ENCODE results near the gene ADAD2.

The ADAD2 gene

GRCh38 chr16:84218956-84219355 is 28.0 kb downstream of the ADAD2 start:
- no peaks in the 10 kb centered on the region for H3K9me3 ChIP-seq (ENCODE audit: control insufficient read depth, low read depth, low read length)
- H3K9ac ChIP-seq (ENCODE audit: low read length), result no peak overlapping the region
- H3K27me3 ChIP-seq (ENCODE audit: control insufficient read depth, insufficient read depth, low read length), result no peaks in the 10 kb centered on the region
- no peaks in the 10 kb centered on the region for H3K36me3 ChIP-seq (ENCODE audit: control insufficient read depth, low read depth, low read length)
- H3K4me1 ChIP-seq (ENCODE audit: control insufficient read depth, low read depth, low read length), result peaks cover 4% of the 10 kb centered on the region
- no peak overlapping the region for H3K27ac ChIP-seq (ENCODE audit: low read length)
- H3K4me3 ChIP-seq (ENCODE audit: low read length), result no peak overlapping the region

GRCh38 chr16:84220851-84221250 is 29.9 kb downstream of the ADAD2 start:
- Histone ChIP-seq H3K9me3 (ENCODE audit: control insufficient read depth, low read depth, low read length) (no peaks in the 10 kb centered on the region), H3K4me3 (ENCODE audit: low read length) (no peak overlapping the region), H3K9ac (ENCODE audit: low read length) (no peak overlapping the region), H3K27me3 (ENCODE audit: control insufficient read depth, insufficient read depth, low read length) (no peaks in the 10 kb centered on the region), H3K27ac (ENCODE audit: low read length) (no peak overlapping the region), H3K36me3 (ENCODE audit: control insufficient read depth, low read depth, low read length) (no peaks in the 10 kb centered on the region), H3K4me1 (ENCODE audit: control insufficient read depth, low read depth, low read length) (peaks cover 4% of the 10 kb centered on the region)

GRCh38 chr16:84223456-84223855 is 32.5 kb downstream of the ADAD2 start:
- H3K36me3 ChIP-seq (ENCODE audit: control insufficient read depth, low read depth, low read length), result no peaks in the 10 kb centered on the region
- peaks cover 7% of the 10 kb centered on the region for H3K4me1 ChIP-seq (ENCODE audit: control insufficient read depth, low read depth, low read length)
- no peaks in the 10 kb centered on the region for H3K27me3 ChIP-seq (ENCODE audit: control insufficient read depth, insufficient read depth, low read length)
- H3K4me3 ChIP-seq (ENCODE audit: low read length), result no peak overlapping the region
- H3K9ac ChIP-seq (ENCODE audit: low read length), result no peak overlapping the region
- no peaks in the 10 kb centered on the region for H3K9me3 ChIP-seq (ENCODE audit: control insufficient read depth, low read depth, low read length)
- H3K27ac ChIP-seq (ENCODE audit: low read length), result no peak overlapping the region

DNA sequence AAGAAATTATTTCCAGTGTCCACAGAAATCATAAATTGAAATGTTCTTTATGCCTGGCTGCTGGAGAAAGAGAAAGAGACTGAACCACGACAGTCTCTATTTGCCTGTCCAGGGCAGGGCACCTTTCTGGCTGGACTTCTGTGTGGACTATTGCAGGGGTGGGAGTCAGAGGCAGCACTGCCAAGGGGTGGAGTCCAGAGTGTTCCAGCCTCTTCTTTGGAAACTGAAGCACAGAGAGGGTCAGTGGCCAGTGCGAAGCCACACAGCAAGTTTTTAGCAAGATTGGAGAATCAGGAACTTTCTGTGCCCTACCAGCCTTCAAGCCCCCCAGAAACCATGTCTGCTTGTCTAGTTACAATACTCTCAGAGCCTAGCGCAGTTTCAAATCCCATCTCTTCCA is 33.6 kb downstream of the ADAD2 start:
- peaks cover 4% of the 10 kb centered on the region for H3K4me1 ChIP-seq (ENCODE audit: control insufficient read depth, low read depth, low read length)
- no peaks in the 10 kb centered on the region for H3K27me3 ChIP-seq (ENCODE audit: control insufficient read depth, insufficient read depth, low read length)
- H3K27ac ChIP-seq (ENCODE audit: low read length), result no peak overlapping the region
- no peak overlapping the region for H3K9ac ChIP-seq (ENCODE audit: low read length)
- no peaks in the 10 kb centered on the region for H3K9me3 ChIP-seq (ENCODE audit: control insufficient read depth, low read depth, low read length)
- H3K4me3 ChIP-seq (ENCODE audit: low read length), result no peak overlapping the region
- no peaks in the 10 kb centered on the region for H3K36me3 ChIP-seq (ENCODE audit: control insufficient read depth, low read depth, low read length)

GRCh38 chr16:84225126-84225525 is 34.2 kb downstream of the ADAD2 start:
- Histone ChIP-seq H3K9me3 (ENCODE audit: control insufficient read depth, low read depth, low read length) (no peaks in the 10 kb centered on the region), H3K9ac (ENCODE audit: low read length) (no peak overlapping the region), H3K36me3 (ENCODE audit: control insufficient read depth, low read depth, low read length) (no peaks in the 10 kb centered on the region), H3K27ac (ENCODE audit: low read length) (no peak overlapping the region), H3K27me3 (ENCODE audit: control insufficient read depth, insufficient read depth, low read length) (no peaks in the 10 kb centered on the region), H3K4me3 (ENCODE audit: low read length) (no peak overlapping the region), H3K4me1 (ENCODE audit: control insufficient read depth, low read depth, low read length) (peaks cover 4% of the 10 kb centered on the region)

- Histone ChIP-seq H3K4me3 (ENCODE audit: low read length) (no peak overlapping the region), H3K9me3 (ENCODE audit: control insufficient read depth, low read depth, low read length) (no peaks in the 10 kb centered on the region), H3K4me1 (ENCODE audit: control insufficient read depth, low read depth, low read length) (peaks cover 4% of the 10 kb centered on the region), H3K27ac (ENCODE audit: low read length) (no peak overlapping the region), H3K9ac (ENCODE audit: low read length) (no peak overlapping the region), H3K36me3 (ENCODE audit: control insufficient read depth, low read depth, low read length) (no peaks in the 10 kb centered on the region), H3K27me3 (ENCODE audit: control insufficient read depth, insufficient read depth, low read length) (no peaks in the 10 kb centered on the region)
These were observed 34.6 kb downstream of the ADAD2 start for GRCh38 chr16:84225571-84225970.

GRCh38 chr16:84226026-84226425 is 35.1 kb downstream of the ADAD2 start:
- H3K4me1 ChIP-seq (ENCODE audit: control insufficient read depth, low read depth, low read length), result peaks cover 4% of the 10 kb centered on the region
- no peak overlapping the region for H3K9ac ChIP-seq (ENCODE audit: low read length)
- no peak overlapping the region for H3K27ac ChIP-seq (ENCODE audit: low read length)
- H3K4me3 ChIP-seq (ENCODE audit: low read length), result no peak overlapping the region
- no peaks in the 10 kb centered on the region for H3K36me3 ChIP-seq (ENCODE audit: control insufficient read depth, low read depth, low read length)
- no peaks in the 10 kb centered on the region for H3K27me3 ChIP-seq (ENCODE audit: control insufficient read depth, insufficient read depth, low read length)
- no peaks in the 10 kb centered on the region for H3K9me3 ChIP-seq (ENCODE audit: control insufficient read depth, low read depth, low read length)

GRCh38 chr16:84227548-84227947 is 36.6 kb downstream of the ADAD2 start:
- Histone ChIP-seq H3K9me3 (ENCODE audit: control insufficient read depth, low read depth, low read length) (no peaks in the 10 kb centered on the region), H3K27ac (ENCODE audit: low read length) (no peak overlapping the region), H3K36me3 (ENCODE audit: control insufficient read depth, low read depth, low read length) (no peaks in the 10 kb centered on the region), H3K4me3 (ENCODE audit: low read length) (no peak overlapping the region), H3K9ac (ENCODE audit: low read length) (no peak overlapping the region), H3K27me3 (ENCODE audit: control insufficient read depth, insufficient read depth, low read length) (no peaks in the 10 kb centered on the region), H3K4me1 (ENCODE audit: control insufficient read depth, low read depth, low read length) (peaks cover 4% of the 10 kb centered on the region)

DNA sequence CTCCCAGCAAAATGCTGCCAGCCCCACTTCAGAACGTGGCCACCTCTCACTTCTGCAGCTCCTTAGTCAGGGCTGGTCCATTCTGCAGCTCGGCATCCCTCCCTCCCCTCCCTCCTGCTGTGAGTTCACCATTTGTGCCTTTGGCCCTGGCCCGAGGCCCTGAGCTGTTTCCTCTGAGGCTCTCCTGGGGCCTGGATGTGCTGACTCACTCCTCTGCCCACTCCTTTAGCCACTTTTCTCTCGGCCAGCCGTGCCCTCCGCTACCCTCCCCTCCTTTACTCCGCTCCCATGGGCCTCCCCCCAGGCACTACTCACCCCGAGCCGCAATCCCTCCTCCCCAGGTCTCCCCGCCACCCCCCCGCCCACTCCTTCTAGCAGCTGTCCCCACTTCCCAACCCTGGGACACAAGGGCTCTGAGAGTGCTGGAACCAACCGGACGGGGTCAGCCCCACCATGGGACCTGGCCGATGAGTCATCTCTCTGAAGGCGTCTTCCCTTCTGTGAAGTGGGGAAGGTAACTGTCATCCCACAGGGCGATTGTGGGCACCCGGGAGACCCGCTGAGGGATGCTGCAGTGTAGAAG is 37.4 kb downstream of the ADAD2 start:
- Histone ChIP-seq H3K36me3 (ENCODE audit: control insufficient read depth, low read depth, low read length) (no peaks in the 10 kb centered on the region), H3K4me3 (ENCODE audit: low read length) (no peak overlapping the region), H3K27ac (ENCODE audit: low read length) (no peak overlapping the region), H3K9me3 (ENCODE audit: control insufficient read depth, low read depth, low read length) (no peaks in the 10 kb centered on the region), H3K4me1 (ENCODE audit: control insufficient read depth, low read depth, low read length) (peaks cover 4% of the 10 kb centered on the region), H3K27me3 (ENCODE audit: control insufficient read depth, insufficient read depth, low read length) (no peaks in the 10 kb centered on the region), H3K9ac (ENCODE audit: low read length) (no peak overlapping the region)

- H3K9me3 ChIP-seq (ENCODE audit: control insufficient read depth, low read depth, low read length), result no peaks in the 10 kb centered on the region
- no peaks in the 10 kb centered on the region for H3K36me3 ChIP-seq (ENCODE audit: control insufficient read depth, low read depth, low read length)
- peaks cover 4% of the 10 kb centered on the region for H3K4me1 ChIP-seq (ENCODE audit: control insufficient read depth, low read depth, low read length)
- no peak overlapping the region for H3K27ac ChIP-seq (ENCODE audit: low read length)
- no peak overlapping the region for H3K4me3 ChIP-seq (ENCODE audit: low read length)
- H3K27me3 ChIP-seq (ENCODE audit: control insufficient read depth, insufficient read depth, low read length), result no peaks in the 10 kb centered on the region
- no peak overlapping the region for H3K9ac ChIP-seq (ENCODE audit: low read length)
These were observed 38.5 kb downstream of the ADAD2 start for GRCh38 chr16:84229471-84229870.

DNA sequence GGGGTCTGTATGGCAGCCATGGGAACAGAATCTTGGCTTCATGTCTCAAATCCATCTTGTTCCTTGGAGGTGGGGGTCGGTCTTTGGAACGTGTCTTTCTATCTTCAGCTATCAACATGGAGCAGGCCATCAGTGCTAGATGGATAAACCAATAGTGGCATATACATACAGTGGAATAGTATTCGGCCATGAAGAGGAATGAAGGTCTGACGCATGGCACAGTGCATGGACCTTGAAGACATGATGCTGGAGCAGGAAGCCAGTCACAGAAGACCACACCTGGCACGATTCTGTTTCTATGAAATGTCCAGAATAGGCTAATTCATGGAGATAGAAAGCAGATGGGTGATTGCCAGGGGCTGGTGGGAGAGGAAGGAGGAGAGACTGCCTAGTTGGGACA is 41.1 kb downstream of the ADAD2 start:
- Histone ChIP-seq H3K27ac (ENCODE audit: low read length) (no peak overlapping the region), H3K9ac (ENCODE audit: low read length) (no peak overlapping the region), H3K36me3 (ENCODE audit: control insufficient read depth, low read depth, low read length) (no peaks in the 10 kb centered on the region), H3K4me3 (ENCODE audit: low read length) (no peak overlapping the region), H3K27me3 (ENCODE audit: control insufficient read depth, insufficient read depth, low read length) (no peaks in the 10 kb centered on the region), H3K9me3 (ENCODE audit: control insufficient read depth, low read depth, low read length) (no peaks in the 10 kb centered on the region), H3K4me1 (ENCODE audit: control insufficient read depth, low read depth, low read length) (peaks cover 4% of the 10 kb centered on the region)

GRCh38 chr16:84232969-84233368 is 42.0 kb downstream of the ADAD2 start:
- Histone ChIP-seq H3K4me3 (ENCODE audit: low read length) (no peak overlapping the region), H3K4me1 (ENCODE audit: control insufficient read depth, low read depth, low read length) (peaks cover 1% of the 10 kb centered on the region), H3K36me3 (ENCODE audit: control insufficient read depth, low read depth, low read length) (no peaks in the 10 kb centered on the region), H3K9ac (ENCODE audit: low read length) (no peak overlapping the region), H3K27ac (ENCODE audit: low read length) (no peak overlapping the region), H3K9me3 (ENCODE audit: control insufficient read depth, low read depth, low read length) (no peaks in the 10 kb centered on the region), H3K27me3 (ENCODE audit: control insufficient read depth, insufficient read depth, low read length) (no peaks in the 10 kb centered on the region)

All from iPS-18a (cell line).